Measurements from ENCODE around the gene CSPG4. TPM values are rescaled to one million over a fixed set of nuclear protein-coding genes. Genes with fewer than 3 reads are reported as not detected.
A peak's percentile ranks its signal among the peaks of the same experiment; 100 is the strongest.

CSPG4 gene
- total and polyA plus RNA-seq, 9 donors, result 56.6 to 110 (median 85.1) TPM

- WGBS (ENCODE audit: insufficient coverage), result 78% methylated on average over 10 of the region's 14 CpGs
- no peak for DNase-seq
- no peaks in the 10 kb centered on the region for H3K36me3 ChIP-seq (ENCODE audit: control insufficient read depth, insufficient read depth, low read length)
- H3K27ac ChIP-seq (ENCODE audit: low read length), result no peak overlapping the region
- no peaks in the 10 kb centered on the region for H3K9me3 ChIP-seq (replicated peaks; ENCODE audit: control insufficient read depth, low read depth, low read length)
- no peaks in the 10 kb centered on the region for H3K27me3 ChIP-seq (ENCODE audit: control insufficient read depth, insufficient read depth, low read length)
- H3K4me1 ChIP-seq (ENCODE audit: control insufficient read depth, insufficient read depth, low read length), result peaks cover 80% of the 10 kb centered on the region
- no peak overlapping the region for H3K4me3 ChIP-seq (ENCODE audit: low read length)
Measured at GRCh38 chr15:75669191-75669878, 43.3 kb downstream of the CSPG4 start.

- Histone ChIP-seq H3K9me3 (replicated peaks; ENCODE audit: control insufficient read depth, low read depth, low read length) (no peaks in the 10 kb centered on the region), H3K36me3 (ENCODE audit: control insufficient read depth, insufficient read depth, low read length) (peaks cover 12% of the 10 kb centered on the region), H3K27ac (ENCODE audit: low read length) (peak overlapping the region; percentile 93), H3K4me3 (ENCODE audit: low read length) (no peak overlapping the region), H3K27me3 (ENCODE audit: control insufficient read depth, insufficient read depth, low read length) (no peaks in the 10 kb centered on the region), H3K4me1 (ENCODE audit: control insufficient read depth, insufficient read depth, low read length) (peaks cover 66% of the 10 kb centered on the region)
- WGBS (ENCODE audit: insufficient coverage), result 68% methylated on average over 9 of the region's 15 CpGs
- peak; percentile 93 for DNase-seq
Measured at GRCh38 chr15:75666823-75667501, 45.7 kb downstream of the CSPG4 start.

- peaks cover 64% of the 10 kb centered on the region for H3K4me1 ChIP-seq (ENCODE audit: control insufficient read depth, insufficient read depth, low read length)
- peaks cover 20% of the 10 kb centered on the region for H3K36me3 ChIP-seq (ENCODE audit: control insufficient read depth, insufficient read depth, low read length)
- no peak overlapping the region for H3K4me3 ChIP-seq (ENCODE audit: low read length)
- H3K27ac ChIP-seq (ENCODE audit: low read length), result no peak overlapping the region
- H3K9me3 ChIP-seq (replicated peaks; ENCODE audit: control insufficient read depth, low read depth, low read length), result no peaks in the 10 kb centered on the region
- DNase-seq, result no peak
- WGBS (ENCODE audit: insufficient coverage), result 81% methylated on average over 11 of the region's 11 CpGs
- H3K27me3 ChIP-seq (ENCODE audit: control insufficient read depth, insufficient read depth, low read length), result no peaks in the 10 kb centered on the region
Measured at GRCh38 chr15:75663931-75664421, 48.7 kb downstream of the CSPG4 start.

GRCh38 chr15:75662823-75663519 is 49.7 kb downstream of the CSPG4 start:
- peaks cover 28% of the 10 kb centered on the region for H3K36me3 ChIP-seq (ENCODE audit: control insufficient read depth, insufficient read depth, low read length)
- H3K27me3 ChIP-seq (ENCODE audit: control insufficient read depth, insufficient read depth, low read length), result no peaks in the 10 kb centered on the region
- no peak overlapping the region for H3K4me3 ChIP-seq (ENCODE audit: low read length)
- DNase-seq, result no peak
- H3K9me3 ChIP-seq (replicated peaks; ENCODE audit: control insufficient read depth, low read depth, low read length), result no peaks in the 10 kb centered on the region
- H3K4me1 ChIP-seq (ENCODE audit: control insufficient read depth, insufficient read depth, low read length), result peaks cover 62% of the 10 kb centered on the region
- no peak overlapping the region for H3K27ac ChIP-seq (ENCODE audit: low read length)
- 100% methylated on average over 1 of the region's 9 CpGs for WGBS (ENCODE audit: insufficient coverage)

GRCh38 chr15:75661756-75662140 is 50.9 kb downstream of the CSPG4 start:
- 63% methylated on average over 1 of the region's 3 CpGs for WGBS (ENCODE audit: insufficient coverage)
- H3K27me3 ChIP-seq (ENCODE audit: control insufficient read depth, insufficient read depth, low read length), result no peaks in the 10 kb centered on the region
- peaks cover 38% of the 10 kb centered on the region for H3K36me3 ChIP-seq (ENCODE audit: control insufficient read depth, insufficient read depth, low read length)
- H3K4me1 ChIP-seq (ENCODE audit: control insufficient read depth, insufficient read depth, low read length), result peaks cover 49% of the 10 kb centered on the region
- peak overlapping the region; percentile 75 for H3K27ac ChIP-seq (ENCODE audit: low read length)
- DNase-seq, result no peak
- no peak overlapping the region for H3K4me3 ChIP-seq (ENCODE audit: low read length)
- no peaks in the 10 kb centered on the region for H3K9me3 ChIP-seq (replicated peaks; ENCODE audit: control insufficient read depth, low read depth, low read length)

- 27% methylated on average over 10 of the region's 14 CpGs for WGBS (ENCODE audit: insufficient coverage)
- Histone ChIP-seq H3K27me3 (ENCODE audit: control insufficient read depth, insufficient read depth, low read length) (no peaks in the 10 kb centered on the region), H3K9me3 (replicated peaks; ENCODE audit: control insufficient read depth, low read depth, low read length) (no peaks in the 10 kb centered on the region), H3K27ac (ENCODE audit: low read length) (peak overlapping the region; percentile 78), H3K4me3 (ENCODE audit: low read length) (no peak overlapping the region), H3K36me3 (ENCODE audit: control insufficient read depth, insufficient read depth, low read length) (peaks cover 42% of the 10 kb centered on the region), H3K4me1 (ENCODE audit: control insufficient read depth, insufficient read depth, low read length) (peaks cover 44% of the 10 kb centered on the region)
- DNase-seq, result peak; percentile 86
Measured at GRCh38 chr15:75661100-75661755, 51.4 kb downstream of the CSPG4 start.

- H3K27ac ChIP-seq (ENCODE audit: low read length), result peak overlapping the region; percentile 78
- 40% methylated on average over 15 of the region's 17 CpGs for WGBS (ENCODE audit: insufficient coverage)
- H3K4me1 ChIP-seq (ENCODE audit: control insufficient read depth, insufficient read depth, low read length), result peaks cover 40% of the 10 kb centered on the region
- H3K27me3 ChIP-seq (ENCODE audit: control insufficient read depth, insufficient read depth, low read length), result no peaks in the 10 kb centered on the region
- peaks cover 51% of the 10 kb centered on the region for H3K36me3 ChIP-seq (ENCODE audit: control insufficient read depth, insufficient read depth, low read length)
- no peaks in the 10 kb centered on the region for H3K9me3 ChIP-seq (replicated peaks; ENCODE audit: control insufficient read depth, low read depth, low read length)
- no peak overlapping the region for H3K4me3 ChIP-seq (ENCODE audit: low read length)
- DNase-seq, result no peak
Measured at GRCh38 chr15:75659928-75660645, 52.6 kb downstream of the CSPG4 start.

GRCh38 chr15:75659141-75659771 is 53.4 kb downstream of the CSPG4 start:
- H3K36me3 ChIP-seq (ENCODE audit: control insufficient read depth, insufficient read depth, low read length), result peaks cover 59% of the 10 kb centered on the region
- peaks cover 42% of the 10 kb centered on the region for H3K4me1 ChIP-seq (ENCODE audit: control insufficient read depth, insufficient read depth, low read length)
- WGBS (ENCODE audit: insufficient coverage), result 71% methylated on average over 5 of the region's 9 CpGs
- no peaks in the 10 kb centered on the region for H3K27me3 ChIP-seq (ENCODE audit: control insufficient read depth, insufficient read depth, low read length)
- H3K27ac ChIP-seq (ENCODE audit: low read length), result no peak overlapping the region
- no peaks in the 10 kb centered on the region for H3K9me3 ChIP-seq (replicated peaks; ENCODE audit: control insufficient read depth, low read depth, low read length)
- no peak overlapping the region for H3K4me3 ChIP-seq (ENCODE audit: low read length)
- no peak for DNase-seq

- no peak overlapping the region for H3K4me3 ChIP-seq (ENCODE audit: low read length)
- WGBS (ENCODE audit: insufficient coverage), result 92% methylated on average over 16 of the region's 22 CpGs
- no peaks in the 10 kb centered on the region for H3K27me3 ChIP-seq (ENCODE audit: control insufficient read depth, insufficient read depth, low read length)
- peaks cover 52% of the 10 kb centered on the region for H3K4me1 ChIP-seq (ENCODE audit: control insufficient read depth, insufficient read depth, low read length)
- no peaks in the 10 kb centered on the region for H3K9me3 ChIP-seq (replicated peaks; ENCODE audit: control insufficient read depth, low read depth, low read length)
- H3K27ac ChIP-seq (ENCODE audit: low read length), result no peak overlapping the region
- peaks cover 66% of the 10 kb centered on the region for H3K36me3 ChIP-seq (ENCODE audit: control insufficient read depth, insufficient read depth, low read length)
- DNase-seq, result no peak
Measured at GRCh38 chr15:75656813-75657212, 55.8 kb downstream of the CSPG4 start.

Data from muscle of leg (tissue), 11 donors.